Prostate gland (tissue), 2 donors: ENCODE measurements around the gene DSTN.

Experiments used
- CTCF ChIP-seq, 4 experiments: fragments of 200-600 bp in 2 of 4; fragments of 450-650 bp in 2 of 4; sonication (generic) in 2 of 4; IDR thresholded peaks; 1 replicate in 3 of 4; 2 replicates in 1 of 4; pipeline ENCODE4 v1.5.1; 2016 to 2019; ENCODE audit warnings: antibody characterized with exemption in 4 of 4, mild to moderate bottlenecking in 2 of 4, moderate library complexity in 2 of 4
- POLR2A ChIP-seq: fragments of 450-650 bp; IDR thresholded peaks from one replicate; pipeline ENCODE4 v1.6.1; 2016; ENCODE audit warnings: antibody characterized with exemption, mild to moderate bottlenecking

- no peak for TF ChIP-seq CTCF (IDR thresholded peaks at IDR 0.05)
- no peak for TF ChIP-seq POLR2A
Measured at GRCh38 chr20:17646209-17646960, 76.5 kb downstream of the DSTN start.
